ENCODE measurements around the gene B4GALT5. TPM values are rescaled to one million over a fixed set of nuclear protein-coding genes. Genes with fewer than 3 reads are reported as not detected.
"Not testable (repeated sequence)": the region's sequence is repeated elsewhere in the genome, so short reads cannot be mapped to it uniquely, and the experiment has no call there.

Gene B4GALT5
- polyA plus RNA-seq, 1 donor = 51.5 TPM

- no peak for DNase-seq
These were observed 84.1 kb downstream of the B4GALT5 start for GRCh38 chr20:49629606-49630005.

DNA sequence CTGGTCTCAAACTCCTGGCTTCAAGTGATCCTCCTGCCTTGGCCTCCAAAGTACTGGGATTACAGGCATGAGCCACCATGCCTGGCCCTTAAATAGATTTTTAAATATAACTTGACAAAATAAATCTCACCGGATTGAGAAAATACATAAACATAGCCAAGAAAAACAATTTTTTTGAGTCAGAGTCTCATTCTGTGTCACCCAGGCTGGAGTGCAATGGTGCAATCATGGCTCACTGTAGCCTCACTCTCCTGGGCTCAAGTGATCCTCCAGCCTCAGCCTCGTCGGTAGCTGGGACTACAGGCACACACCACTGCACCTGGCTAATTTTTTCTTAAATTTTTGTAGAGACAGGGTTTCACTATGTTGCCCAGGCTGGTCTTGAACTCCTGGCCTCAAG is 85.4 kb downstream of the B4GALT5 start:
- DNase-seq = not testable (repeated sequence)

DNA sequence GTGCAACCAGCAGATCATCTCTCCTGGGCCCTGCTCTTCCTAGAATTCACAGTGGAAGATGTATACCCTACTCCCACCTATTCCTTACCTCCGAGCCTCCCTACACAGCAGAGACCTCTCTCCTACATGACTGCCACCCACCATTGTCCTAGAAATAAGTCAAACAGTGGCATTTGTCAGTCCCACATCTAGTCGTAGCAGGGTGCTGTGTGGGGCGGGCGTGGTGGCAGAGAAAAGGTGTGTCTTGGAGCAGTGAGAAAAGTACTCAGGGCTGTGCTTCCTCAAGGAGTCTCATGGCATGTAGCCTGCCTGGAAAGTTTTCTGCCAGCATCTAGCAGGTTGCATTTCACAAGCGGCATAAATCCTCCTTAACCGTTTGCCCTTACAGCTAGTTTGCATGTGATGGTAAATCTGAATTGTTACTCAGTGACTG is 86.3 kb downstream of the B4GALT5 start:
- DNase-seq = no peak

DNA sequence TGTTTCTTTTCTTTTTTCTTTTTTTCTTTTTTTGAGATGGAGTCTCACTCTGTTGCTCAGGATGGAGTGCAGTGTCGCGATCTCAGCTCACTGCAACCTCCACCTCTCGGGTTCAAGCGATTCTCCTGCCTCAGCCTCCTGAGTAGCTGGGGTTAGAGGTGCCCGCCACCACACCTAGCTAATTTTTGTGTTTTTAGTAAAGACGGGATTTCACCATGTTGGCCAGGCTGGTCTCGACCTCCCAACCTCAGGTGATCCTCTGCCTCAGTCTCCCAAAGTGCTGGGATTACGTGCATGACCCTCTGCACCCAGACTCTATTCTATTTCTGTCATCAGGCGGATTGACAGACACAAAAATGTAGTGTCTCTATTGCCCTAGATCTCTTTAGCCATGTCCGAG is 88.7 kb downstream of the B4GALT5 start:
- not testable (repeated sequence) for DNase-seq

DNA sequence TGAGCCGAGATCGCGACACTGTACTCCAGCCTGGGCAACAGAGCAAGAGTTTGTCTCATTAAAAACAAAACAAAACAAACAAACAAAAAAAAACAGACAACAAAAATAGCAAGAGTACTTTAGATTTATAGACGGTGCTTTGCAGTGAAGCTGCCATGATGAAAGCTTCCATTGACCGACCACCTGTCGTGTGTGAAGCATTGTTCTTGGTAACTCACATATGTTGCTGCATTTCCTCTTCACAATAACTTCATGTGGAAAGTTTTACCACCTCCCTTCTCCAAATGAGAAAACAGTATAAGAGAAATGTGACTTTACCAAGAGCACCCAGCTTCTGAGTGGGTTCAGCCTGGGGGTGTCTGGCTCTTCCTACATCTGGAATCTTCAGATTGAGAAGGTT is 89.4 kb downstream of the B4GALT5 start:
- no peak for DNase-seq

GRCh38 chr20:49622243-49622642 is 91.4 kb downstream of the B4GALT5 start:
- DNase-seq = no peak

DNA sequence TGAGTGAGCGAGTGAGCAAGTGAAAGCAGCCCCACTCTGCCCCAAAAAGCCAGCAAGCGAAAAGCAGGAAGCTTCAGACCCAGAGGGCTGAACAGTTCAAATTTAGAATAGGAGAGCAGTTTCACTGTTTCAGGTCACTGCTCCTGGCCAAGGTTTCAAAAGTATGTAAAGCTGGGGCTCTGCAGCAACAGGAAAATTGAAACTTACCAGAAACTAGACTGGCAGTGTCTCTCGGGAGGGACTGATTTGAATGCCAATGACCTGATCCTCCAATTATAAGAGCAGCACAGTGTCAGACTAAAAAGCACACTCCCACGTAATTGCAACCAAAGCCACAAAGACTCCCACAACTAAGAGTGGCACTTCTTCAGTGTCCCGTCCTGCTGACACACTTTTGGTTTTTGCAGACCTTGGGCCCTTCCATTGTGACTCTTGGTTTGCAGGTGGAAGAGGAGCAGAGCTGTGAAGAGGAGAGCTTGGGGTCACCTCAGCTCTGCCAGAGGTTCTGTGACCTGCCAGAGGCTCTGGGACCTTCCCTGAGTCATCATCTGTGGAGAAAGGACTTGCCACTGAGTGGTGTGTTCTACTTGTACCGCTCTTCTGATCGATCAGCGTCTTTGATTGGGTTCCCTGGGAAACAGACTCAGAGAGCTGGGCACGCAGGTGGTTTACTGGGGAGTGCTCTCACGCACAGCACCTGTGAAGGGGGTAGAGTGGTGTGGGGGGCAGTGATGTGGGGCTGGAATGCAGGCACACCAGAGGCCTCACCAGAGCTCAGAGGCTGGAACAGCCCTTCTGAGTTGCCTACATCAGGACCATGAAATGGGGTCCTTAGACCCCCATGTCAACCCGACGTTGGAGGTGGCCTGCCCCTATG is 93.1 kb downstream of the B4GALT5 start:
- no peak for DNase-seq

GRCh38 chr20:49619113-49620048 is 94.3 kb downstream of the B4GALT5 start:
- no peak for DNase-seq

GRCh38 chr20:49618289-49618688 is 95.4 kb downstream of the B4GALT5 start:
- no peak for DNase-seq

GRCh38 chr20:49617394-49617793 is 96.3 kb downstream of the B4GALT5 start:
- DNase-seq = not testable (repeated sequence)

DNA sequence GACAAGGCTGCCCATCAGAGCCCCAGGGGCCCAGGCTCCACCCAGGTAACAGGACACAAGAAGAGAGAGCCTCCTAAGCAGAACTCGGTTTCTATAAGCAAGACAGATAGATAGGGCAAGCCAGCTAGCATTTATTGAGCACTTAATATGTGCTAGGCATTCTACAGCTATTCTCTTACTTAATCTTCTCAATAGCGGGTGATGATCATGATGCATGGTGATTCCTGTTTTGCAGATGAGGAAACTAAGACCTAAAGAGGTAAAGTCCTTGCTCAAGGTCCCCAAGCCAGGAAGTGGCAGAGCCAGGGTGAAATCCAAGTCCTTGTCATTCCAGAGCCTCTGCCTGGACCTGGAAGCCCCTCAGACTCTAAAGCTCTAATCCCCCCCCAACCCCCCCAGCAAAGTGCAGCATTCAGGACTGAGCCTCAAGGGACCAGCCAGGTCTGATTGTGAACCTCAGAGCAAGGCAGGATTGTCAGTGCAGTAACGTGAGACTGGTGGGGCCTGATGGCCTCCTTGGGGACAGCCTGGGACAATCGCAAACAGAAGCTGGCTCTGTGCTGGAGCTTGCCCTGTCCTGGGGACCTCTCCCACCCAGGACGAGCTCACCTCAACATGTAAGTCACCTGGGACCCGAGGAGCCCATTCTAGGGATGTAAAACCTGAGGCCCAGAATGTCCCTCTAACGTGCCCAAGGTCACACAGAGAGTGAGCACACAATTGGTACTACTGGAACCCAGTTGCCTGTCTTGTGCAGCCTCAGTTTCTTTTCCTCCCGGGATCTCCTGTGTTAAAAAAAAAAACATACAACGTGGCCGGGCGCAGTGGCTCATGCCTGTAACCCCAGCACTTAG is 97.3 kb downstream of the B4GALT5 start:
- DNase-seq = no peak

GRCh38 chr20:49615401-49616153 is 98.1 kb downstream of the B4GALT5 start:
- no peak for DNase-seq

DNA sequence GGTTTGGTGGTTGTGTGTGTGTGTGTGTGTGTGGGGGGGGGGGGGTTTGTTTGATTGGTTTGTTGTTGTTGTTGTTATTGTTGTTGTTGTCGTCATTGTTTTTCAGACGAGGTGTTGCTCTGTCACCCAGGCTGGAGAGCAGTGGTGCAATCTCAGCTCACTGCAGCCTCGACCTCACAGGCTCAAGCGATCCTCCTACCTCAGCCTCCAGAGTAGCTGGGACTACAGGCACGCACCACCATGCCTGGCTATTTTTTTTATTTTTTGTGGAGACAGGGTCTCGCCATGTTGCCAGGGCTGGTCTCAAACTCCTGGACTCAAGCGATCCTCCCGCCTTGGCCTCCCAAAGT is 98.7 kb downstream of the B4GALT5 start:
- DNase-seq = not testable (repeated sequence)

GRCh38 chr20:49614338-49615050 is 99.2 kb downstream of the B4GALT5 start:
- DNase-seq = no peak

DNA sequence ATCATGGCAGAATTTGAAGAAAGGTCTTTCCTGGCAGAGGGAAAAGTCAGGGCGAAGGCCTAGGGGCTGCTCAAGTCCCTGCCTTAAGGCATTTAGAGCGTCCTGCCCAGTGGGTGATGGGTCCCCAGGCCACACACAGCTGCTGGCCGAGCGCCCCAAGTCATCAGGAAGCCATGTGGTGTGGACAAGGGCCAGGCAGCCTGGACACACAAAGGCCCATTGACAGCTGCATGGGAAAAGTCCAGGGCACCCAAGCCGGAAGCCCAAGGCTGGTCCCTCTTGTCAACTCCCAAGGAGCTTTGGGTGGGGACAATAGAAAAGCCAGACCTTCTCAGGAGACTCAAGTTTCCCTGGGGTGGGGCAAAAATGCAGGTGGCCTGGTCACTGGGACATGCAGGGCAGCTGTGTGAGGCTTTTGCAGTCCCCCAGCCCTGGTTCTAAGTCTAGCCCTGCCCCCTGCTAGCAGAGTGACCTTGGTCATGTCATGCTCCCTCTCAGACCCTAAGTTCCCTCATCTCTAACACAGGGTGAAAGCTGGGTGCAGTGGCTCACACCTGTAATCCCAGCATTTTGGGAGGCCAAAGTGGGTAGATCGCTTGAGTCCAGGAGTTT is 101.4 kb downstream of the B4GALT5 start:
- no peak for DNase-seq

DNA sequence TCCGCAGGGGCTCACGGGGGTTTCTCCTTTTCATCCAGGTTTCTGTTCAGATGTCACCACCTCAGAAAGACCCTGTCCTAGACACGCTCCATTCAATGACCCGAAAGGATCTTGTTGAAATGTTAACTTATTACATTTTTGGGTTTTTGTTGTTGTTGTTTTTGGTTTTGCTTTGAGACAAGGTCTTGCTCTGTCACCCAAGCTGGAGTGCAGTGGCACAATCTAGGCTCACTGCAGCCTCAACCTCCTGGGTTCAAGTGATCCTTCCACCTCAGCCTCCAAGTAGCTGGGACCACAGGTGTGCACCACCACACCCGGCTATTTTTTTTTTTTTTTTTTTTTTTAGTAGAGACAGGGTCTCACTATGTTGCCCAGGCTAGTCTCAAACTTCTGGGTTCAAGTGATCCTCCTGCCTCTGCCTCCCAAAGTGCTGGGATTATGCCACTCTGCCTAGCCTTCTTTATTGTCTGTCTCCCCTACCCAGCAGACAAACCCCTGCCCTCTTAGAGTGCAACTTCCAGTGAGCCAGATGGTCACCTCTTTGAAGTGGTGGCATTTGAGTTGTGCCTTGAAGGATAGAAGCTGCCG is 102.0 kb downstream of the B4GALT5 start:
- DNase-seq = not testable (repeated sequence)

DNA sequence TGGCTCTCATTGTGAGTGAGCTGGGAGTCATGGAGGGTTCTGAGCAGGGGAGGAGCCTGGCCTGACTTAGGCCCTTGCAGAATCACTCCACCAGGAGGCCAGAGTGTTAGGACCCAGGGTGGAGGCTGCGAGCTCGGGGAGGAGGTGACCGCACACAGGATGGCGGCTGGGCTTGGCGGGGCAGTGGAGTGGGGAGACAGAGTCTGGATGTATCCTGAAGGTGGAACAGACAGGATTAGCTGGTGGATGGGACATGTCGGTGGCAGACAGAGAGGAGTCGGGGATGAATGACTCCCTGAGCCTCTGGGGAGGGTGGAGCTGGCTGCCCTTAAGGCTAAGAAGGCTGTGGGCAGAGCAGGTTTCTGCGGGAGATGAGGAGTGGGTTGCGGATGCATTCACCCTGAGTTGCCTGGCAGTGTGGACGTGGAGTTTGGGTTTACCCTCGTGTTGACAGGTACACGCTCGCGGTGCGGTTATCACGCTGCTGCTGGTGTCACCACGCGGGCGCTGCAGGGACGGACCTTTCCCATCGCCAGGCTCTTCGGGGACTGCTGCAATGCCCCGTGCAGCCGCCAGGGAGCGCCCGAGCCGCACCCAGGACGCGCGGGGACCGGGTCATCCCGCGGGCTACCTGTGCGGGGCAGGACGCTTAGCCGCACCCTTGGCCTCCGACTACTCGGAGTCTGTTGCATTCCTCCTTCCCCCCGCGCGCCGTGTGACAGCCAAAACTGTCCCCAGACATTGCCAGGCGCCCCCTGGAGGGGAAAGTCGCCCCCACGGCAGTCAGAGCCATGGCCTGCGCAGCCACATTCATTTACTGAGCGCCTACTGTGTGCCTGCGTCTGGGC is 102.8 kb downstream of the B4GALT5 start:
- peak; percentile 51 for DNase-seq

Measured in left kidney (tissue), 2 donors.